NCI-H226 (cell line): ENCODE results near the gene KL.

Experiments used
- DNase-seq: peaks from one replicate; pipeline ENCODE4 v3.0.0-alpha.2; 2015

The KL gene

DNA sequence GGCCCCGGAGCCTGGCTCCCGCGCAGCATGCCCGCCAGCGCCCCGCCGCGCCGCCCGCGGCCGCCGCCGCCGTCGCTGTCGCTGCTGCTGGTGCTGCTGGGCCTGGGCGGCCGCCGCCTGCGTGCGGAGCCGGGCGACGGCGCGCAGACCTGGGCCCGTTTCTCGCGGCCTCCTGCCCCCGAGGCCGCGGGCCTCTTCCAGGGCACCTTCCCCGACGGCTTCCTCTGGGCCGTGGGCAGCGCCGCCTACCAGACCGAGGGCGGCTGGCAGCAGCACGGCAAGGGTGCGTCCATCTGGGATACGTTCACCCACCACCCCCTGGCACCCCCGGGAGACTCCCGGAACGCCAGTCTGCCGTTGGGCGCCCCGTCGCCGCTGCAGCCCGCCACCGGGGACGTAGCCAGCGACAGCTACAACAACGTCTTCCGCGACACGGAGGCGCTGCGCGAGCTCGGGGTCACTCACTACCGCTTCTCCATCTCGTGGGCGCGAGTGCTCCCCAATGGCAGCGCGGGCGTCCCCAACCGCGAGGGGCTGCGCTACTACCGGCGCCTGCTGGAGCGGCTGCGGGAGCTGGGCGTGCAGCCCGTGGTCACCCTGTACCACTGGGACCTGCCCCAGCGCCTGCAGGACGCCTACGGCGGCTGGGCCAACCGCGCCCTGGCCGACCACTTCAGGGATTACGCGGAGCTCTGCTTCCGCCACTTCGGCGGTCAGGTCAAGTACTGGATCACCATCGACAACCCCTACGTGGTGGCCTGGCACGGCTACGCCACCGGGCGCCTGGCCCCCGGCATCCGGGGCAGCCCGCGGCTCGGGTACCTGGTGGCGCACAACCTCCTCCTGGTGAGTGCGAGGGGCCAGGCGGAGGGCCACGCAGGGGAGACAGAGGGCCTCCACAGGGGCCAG lies at the start of gene KL:
Gene KL, plus strand, starts transcription at position 10 of the 909 bp plus-strand sequence. Its CDS starts 18 bp downstream, at position 28.
- DNase-seq: no peak

DNA sequence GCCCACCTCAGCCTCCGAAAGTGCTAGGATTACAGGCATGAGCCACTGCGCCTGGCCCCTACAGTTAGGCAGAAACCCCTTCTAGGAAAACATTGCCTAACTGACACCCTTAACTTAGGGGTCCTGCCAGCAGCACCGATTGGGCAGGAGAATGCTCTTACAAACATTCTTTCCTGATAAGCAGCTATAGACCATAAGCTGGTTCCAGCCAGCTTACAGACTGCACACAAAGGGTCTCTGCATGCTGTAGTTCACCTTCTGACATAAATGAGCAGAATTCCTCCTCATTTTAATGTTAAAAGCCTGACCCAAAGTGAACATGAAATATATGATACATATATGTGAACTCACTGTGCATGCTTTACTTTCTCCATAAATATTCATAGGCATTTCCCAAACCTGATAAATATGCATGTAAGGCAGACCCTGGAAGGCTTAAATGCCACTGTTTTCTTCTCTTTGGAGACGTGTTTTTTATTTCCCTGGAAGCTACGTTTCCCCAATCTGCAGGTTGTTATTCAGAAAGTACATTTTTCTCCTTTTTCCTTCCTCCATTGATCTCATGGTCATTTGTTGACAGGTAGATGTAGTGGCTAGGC lies 48.5 kb upstream of the KL start:
- DNase-seq: no peak

DNA sequence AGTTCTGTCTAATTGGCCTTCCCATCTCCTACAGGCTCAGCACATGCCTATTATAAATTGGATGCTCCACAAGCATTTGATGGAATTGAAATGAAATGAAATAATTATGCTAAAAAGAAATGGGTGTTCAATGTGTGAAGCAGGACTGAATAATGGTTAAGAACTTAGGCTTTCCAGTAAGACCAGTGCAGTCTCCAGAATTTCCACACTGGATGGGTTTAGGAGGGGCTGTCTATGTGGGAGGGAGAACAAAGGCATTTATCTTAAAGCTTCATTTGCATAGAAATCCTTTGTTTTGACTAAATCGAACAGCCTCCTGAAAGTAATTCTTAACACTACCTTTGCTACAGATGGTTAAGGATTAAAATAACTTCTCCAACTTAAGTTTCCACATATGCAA lies 47.9 kb upstream of the KL start:
- no peak for DNase-seq

DNA sequence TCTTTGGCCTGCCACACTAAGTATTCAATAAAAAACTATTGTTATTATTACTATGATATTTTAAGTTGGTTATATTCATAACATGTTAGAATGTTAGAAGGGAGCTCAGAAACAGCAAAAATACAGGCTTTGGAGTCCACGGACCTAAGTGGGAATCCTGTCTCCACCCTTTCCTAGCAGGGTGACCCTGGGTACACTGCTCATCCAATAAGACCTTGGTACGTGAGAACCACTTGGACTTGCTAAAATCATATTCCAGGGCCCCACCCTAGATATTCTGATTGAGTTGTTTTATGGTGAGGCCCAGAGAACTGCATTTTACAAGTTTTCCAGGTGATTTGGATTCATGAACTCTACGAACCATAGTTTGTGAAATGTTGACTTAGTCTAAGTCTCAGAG lies 47.4 kb upstream of the KL start:
- no peak for DNase-seq

DNA sequence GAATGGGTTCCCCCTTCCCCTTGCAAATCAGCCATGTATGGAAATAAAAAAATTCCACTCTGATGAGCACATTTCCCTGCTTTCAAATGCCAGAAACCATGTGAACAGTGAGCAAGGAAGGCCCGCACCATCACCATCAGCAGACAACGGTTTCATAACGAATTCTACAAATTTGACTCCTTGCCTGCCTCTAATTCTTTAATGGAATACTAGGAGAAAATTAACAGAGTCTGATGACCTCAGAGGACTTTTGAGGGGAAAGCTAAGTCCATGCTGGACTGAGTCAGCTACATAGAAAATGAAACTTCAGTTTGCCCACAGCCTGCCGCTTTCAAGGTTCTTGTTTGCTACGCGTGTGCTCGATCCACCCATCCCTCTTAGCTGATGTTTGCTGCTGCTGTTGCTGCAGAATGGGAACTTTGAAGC lies 46.7 kb upstream of the KL start:
- no peak for DNase-seq

DNA sequence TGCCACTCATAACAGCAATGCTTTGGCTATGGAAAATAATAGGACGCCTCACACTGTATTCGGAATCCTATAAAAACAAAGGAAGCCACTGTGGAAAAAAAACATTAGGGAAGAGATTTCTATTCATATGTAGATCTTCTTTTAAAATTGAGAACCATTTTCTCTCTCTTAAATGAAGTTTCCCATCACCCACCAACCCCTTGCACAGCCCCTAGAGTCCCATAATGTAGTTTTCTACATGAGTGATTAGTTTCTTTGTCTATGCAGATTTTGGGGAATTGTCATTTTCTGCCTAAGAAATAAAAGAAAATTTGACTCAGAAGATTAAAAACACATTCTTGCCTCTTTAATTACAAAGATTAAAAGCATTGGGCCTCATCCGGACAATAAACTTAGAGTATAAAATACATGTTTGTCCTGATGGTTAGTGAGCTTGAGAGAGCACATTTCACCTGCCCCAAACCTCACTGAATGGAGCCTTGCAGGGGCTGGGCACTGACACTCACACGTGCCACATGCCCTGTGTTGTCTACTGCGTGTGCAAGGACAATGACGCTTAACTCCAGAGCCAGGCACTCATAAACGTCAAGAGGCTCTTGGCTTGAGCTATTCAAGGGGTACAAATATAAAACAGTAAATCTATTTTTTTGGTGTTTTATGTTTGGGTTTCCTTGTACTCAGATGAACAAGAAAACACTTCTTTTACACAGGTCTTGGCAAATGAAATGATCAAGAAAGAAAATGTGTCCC lies 40.0 kb upstream of the KL start:
- no peak for DNase-seq

DNA sequence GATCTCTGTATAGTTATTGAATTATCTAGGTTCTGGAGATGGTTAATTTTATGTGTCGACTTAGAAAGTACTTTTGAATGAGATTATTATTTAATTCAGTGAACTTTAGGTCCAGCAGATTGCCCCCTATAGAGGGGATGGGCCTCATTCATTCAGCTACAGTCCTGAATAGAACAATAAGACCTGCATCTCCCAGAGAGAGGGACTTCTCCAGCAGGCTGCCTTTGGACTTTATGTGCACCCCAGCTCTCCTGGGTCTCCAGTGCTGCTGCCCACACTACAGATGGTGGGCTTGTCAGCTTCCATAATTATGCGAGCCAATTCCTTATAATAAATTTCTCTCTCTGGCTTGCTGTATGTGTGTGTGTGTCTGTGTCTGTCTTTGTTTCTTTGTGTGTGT lies 39.3 kb upstream of the KL start:
- DNase-seq: no peak

DNA sequence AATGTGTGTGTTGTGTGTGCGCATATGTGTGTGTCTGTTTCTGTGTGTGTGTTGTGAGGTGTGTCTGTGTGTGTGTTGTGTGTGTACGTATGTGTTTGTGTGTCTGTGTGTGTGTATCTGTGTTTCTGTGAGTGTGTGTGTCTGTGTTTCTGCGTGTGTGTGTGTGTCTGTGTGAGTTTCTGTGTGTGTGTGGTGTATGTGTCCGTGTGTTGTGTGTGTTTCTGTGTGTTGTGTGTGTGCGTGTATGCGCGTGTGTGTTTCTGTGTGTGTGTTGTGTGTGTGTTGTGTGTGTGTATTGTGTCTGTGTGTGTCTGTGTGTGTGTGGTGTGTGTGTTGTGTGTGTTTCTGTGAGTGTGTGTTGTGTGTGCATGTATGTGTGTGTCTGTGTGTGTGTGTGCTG lies 38.9 kb upstream of the KL start:
- no peak for DNase-seq

DNA sequence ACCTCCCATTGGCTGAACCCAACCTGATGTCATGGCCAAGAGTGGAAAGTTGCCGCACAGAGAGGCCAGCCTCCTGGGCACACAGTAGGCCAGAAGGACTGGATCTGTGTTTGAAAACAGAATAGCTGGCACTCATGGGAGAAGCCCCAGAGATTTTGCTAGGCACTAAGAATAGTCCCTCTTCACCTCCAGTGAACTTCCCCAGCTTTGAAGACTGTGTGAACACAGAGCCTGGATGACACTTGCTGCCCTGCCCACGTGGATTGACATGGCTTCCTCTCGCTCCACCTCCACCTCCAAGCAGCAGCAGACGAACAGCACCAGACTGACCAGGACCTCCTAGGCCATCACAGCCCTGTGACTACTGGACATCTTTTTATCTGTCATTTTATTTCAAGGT lies 37.9 kb upstream of the KL start:
- no peak for DNase-seq

DNA sequence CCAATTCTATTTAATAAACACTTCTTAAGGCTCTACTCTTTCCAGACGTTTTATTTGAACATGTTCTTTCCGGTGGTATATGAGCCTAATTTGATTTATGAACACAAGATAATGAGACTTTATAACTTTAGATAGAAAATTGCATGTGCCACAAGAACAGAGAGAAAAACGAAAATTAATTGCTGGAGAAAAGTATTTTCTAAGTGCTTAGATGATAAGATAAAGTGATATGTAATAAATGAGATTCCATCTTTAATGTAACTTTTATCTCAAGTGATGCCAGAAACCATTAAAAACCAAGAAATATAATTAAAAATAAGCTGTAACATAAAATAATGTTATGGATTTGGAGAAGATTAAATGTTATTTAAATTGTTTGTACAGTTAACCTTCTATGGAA lies 33.2 kb upstream of the KL start:
- DNase-seq: no peak

DNA sequence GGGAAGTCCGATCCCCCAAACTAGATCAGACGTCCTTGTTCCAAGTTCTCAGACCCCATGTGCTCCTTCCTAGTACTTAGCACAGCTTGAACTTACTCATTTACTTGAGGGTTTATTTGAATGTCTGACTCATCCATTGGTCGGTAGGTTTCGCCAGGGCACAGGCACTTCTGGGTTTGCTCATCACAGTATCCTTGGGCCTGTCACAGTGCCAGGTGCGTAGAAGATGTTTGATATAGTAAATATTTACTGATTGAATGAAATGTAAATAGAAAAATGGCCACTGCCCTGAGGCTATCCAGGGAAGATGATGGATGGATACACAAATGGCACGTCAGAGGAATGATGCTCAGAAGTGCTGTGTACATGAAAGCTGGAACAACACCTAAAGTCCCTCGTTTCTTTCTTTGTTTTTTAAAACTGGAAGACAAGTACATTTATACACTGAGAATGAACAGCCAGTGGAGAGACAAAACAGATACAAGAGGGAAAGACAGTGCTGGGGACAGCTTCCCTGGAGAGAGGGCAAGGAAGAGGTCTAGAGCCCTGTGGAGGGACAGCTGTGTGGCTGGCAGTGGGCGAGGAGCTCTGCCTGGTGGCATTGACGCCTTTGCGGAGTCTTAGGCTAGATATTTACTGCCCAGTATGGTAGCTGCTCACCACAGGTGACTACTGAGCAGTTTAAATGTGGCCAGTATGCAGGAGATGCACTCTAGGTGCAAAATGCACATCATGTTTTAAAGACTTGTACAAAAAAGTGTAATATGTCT lies 31.2 kb upstream of the KL start:
- no peak for DNase-seq

DNA sequence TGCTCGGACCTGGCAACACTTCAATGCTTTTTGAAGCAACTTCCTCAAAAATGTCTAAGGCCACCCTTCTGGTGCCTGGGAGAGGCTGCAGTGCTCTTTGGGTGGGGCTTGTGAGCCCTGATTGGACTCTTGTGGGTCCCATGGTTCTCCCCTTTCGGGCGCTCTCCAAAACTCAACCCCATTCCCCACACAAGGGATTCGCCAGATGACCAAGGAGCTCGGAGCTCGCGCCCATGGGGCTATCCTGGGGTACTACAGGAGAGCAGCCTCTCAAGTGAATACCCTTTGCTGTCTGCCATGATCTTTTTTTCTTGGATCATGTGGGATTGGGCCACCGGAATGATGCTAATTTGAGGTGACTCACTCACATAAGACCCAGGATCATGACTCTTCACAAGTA lies 29.7 kb upstream of the KL start:
- DNase-seq: no peak

DNA sequence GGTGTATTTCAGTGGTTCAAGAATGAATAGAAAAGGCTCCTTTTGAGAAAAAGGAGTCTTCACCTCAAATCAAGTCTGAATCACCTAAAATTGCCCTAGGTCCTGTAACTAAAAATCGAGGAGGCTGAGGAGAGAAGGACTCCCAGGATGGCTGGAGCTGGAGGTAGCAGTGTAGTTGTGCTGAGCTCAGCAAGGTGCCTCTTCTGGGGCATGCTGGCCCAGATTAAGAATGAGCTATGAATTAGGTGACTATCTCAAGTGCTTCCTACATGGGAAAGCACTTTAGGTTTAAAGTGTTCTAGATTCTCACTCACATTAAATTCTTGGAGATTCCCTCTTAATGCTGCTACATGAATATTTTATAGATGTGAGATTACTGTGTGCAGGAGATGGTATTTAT lies 28.8 kb upstream of the KL start:
- DNase-seq: no peak

DNA sequence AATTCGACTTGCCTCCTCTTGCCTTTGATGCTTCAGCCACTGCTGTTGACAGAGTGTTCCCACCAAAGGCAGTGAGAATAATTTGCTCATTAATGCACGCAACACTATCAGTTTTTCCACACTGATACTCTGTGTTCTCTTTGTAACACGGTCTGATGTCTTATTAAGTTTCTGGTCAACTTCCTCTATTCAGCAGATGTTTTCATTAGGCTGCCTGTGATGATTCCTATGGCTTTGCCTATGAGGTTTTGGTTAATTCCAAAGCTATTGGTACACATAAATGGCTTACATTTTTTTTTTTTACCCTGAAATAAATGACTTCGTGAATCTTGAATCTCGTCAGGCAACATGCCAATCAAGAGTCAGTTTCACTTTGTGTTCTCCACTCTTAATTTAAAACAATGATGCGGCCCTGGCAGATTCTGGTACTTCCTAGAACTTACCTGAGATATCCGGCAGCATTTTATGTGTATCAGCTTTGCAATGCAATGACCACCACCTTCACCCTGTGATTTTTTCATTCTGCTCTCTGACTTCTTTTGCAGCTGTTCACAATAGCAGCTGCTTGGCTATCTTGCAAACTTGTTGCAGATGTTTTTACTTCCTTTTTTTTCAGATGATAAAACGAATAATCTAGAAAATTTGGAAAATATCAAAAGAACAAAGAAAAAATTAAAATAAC lies 27.5 kb upstream of the KL start:
- no peak for DNase-seq

DNA sequence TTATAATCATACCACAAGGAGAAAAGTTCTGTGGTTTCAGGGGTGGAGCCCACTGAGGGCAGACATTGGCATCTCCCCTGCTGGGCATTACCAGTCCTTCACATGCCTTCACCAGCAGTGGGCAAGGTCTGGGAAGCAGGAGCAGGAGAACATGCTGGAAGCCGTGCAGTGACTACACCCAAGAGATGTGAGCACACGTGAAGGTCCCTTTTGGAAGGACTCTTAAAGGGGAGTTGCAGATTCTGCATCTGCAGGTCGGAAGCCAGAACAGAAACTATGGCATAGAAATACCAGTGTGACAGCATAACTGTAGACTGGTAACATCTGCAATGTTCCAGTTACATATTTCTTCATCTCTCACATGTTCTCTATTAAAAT lies 26.9 kb upstream of the KL start:
- DNase-seq: no peak

DNA sequence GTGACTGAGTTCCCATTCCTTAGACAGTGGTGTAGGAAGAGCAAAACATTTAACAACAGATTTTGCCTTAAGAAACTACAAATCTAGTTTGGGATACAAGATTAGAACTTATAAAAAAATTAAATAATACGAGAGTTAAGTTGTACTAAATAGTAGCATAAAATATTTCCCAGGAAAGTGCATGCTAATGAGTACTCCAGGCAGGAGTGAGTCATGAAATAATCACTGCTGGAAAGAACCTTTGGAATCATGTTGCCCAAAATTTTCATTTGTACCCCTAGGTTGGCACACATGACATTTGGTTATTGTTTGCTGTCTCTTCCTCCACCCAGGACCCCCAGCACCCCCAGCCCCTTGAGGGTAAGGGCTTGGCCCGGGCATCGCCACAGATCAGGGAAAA lies 26.3 kb upstream of the KL start:
- DNase-seq: no peak

DNA sequence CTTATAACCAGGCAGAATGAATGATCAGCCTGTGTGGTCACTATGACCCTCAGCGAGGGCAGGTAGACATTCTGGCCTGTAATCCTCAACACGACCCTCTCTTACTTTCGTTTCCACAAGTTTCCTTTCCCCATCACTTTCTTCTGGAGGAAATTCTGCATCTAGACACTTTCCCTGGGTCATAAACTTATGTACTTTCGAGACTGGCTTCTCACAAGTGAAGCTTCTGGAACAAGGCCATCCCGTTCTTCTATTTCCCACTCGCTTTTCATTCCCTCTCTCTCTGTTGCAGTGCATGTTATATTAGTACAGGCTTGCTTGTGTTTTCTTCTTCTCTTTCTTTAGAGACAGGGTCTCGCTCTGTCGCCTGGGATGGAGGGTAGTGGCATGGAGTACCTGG lies 23.1 kb upstream of the KL start:
- DNase-seq: no peak

DNA sequence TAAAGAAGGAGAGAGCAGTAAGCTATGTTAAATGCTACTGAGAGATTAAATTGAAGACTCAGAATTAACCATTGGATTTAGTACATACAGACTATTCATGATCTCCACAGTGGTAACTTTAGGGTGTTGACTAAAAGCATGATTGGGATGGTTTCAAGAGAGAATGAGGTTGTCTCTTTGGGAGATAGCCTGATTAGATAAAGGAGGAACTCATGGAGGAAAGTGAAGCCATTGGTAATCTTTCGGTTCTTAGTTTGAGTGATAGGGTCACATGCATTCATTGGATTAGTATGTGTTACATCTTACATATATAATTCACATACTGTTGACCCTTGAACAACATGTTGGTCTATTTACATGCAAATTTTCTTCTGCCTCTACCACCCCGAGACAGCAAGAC lies 18.8 kb upstream of the KL start:
- DNase-seq: no peak

DNA sequence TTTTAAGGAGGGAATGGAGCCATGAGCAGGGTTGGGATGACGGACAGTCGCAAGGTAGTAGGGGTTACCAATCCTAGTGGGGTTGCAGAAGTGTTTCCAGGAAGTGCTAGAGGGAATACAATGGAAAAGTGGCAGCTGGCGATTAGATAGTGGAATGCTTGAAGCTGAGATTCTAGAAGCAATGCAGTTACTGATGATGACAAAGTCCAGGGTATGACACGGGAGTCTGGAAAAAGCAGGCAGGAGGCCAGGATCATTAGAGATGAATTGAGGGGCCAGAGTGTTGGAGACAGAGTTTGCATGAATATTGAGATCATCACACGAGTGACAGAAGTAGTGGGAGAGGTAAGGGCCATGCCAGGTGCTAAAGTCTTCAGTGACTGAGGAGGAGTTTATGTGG lies 17.3 kb upstream of the KL start:
- DNase-seq: no peak

DNA sequence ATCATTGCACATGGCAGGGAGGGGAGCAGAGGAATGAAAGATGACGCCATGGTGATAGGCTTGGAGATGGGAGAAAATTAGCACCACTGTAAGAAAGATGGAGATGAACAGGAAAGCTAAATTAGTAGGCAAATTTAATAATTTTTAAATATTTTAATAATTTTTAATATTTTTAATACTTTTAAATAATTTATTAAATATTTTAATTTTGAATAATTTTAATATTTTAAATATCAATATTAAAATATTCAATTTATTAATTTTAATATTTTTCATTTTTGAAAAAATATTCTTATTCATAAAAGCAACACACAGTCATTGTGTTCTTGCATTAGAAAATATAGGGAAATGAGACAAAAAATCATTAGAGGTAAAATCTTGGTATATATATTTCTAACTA lies 15.9 kb upstream of the KL start:
- DNase-seq: no peak

DNA sequence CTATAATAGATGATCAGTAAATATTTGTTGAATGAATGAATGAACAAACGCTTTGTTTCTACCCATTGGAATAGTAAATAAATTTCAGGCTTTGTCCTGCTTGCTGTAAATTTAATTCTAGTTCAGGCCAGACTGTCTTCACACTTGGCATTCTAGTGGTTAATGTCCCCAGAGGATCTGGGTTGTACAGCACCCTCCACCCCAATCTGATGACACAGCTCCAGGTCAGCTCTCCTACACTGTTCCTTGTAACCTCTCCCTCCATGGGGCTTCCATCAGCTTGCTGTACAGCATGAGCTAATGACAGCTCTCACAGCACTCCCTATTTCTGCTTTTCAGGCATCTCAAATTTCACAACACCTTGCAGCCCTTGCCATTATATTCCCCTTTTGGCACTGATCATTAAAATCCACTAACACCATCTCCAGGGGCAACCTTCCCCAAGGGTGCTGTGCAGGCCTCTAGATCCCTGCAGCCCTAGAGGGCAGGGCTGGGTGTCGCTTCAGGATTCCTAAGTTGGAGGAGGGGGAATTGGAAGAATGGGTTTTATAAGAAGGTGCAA lies 12.7 kb upstream of the KL start:
- DNase-seq: no peak

DNA sequence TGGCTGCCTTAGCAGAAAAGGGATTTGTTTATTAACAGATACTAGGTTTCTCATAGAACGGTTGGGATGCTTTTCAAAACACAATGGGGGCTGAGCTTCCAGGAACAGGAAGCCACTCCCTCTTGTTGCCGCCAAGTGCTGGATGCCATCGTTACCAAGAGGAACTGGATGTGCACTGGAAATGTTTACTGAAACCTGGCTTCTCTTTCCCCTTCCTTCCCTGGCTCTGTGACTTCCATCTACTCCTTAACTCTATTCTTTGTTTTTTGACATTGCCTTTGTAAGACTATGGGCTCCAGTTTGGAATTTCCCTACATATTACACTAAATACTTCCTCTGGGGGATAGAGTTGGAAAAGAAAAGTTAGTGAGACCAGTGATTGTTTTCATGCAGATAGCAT lies 11.7 kb upstream of the KL start:
- no peak for DNase-seq
